GM23338 (cell line): ENCODE results near the gene GRM2.

ENCODE experiments used
- CTCF ChIP-seq, 2 experiments: fragments of 200-600 bp in 1 of 2; sonication (generic) in 1 of 2; conservative IDR thresholded peaks; 2 replicates each; pipeline versions ENCODE4 v1.5.1 to v1.6.1; 2016 to 2017; ENCODE audit warnings: antibody characterized with exemption in 2 of 2, low read depth in 2 of 2, mild to moderate bottlenecking in 2 of 2, moderate library complexity in 1 of 2
- EZH2 ChIP-seq: fragments of 200-600 bp; sonication (generic); IDR thresholded peaks from one replicate; pipeline ENCODE4 v1.8.0; 2017; ENCODE audit warnings: antibody characterized with exemption, mild to moderate bottlenecking, low read depth; ENCODE audit not compliant: unreplicated experiment
- EZH2phosphoT487 ChIP-seq: fragments of 200-600 bp; sonication (generic); IDR thresholded peaks from one replicate; pipeline ENCODE4 v1.8.1; 2018; ENCODE audit warnings: antibody characterized with exemption; ENCODE audit not compliant: unreplicated experiment
- POLR2AphosphoS5 ChIP-seq: IDR thresholded peaks from 2 replicates; pipeline ENCODE4 v1.6.1; 2016; ENCODE audit warnings: antibody characterized with exemption, low read depth
- REST ChIP-seq: IDR thresholded peaks from one replicate; pipeline ENCODE4 v1.6.1; 2018; ENCODE audit warnings: antibody characterized with exemption; ENCODE audit not compliant: unreplicated experiment
- ZNF331 ChIP-seq: fragments of 250-450 bp; sonication (Bioruptor Pico); IDR thresholded peaks from 2 replicates; pipeline ENCODE4 v1.5.0; 2020; ENCODE audit warnings: low read depth, mild to moderate bottlenecking, moderate library complexity

- TF ChIP-seq EZH2phosphoT487 (no peak), REST (no peak), CTCF (conservative IDR thresholded peaks at IDR 0.05; ENCODE audit: low read depth in 2 of 2) (no peak), EZH2 (no peak), ZNF331 (CRISPR knock-in tag) (no peak), POLR2AphosphoS5 (no peak)
These were observed 27.1 kb upstream of the GRM2 start for GRCh38 chr3:51679777-51680176.
